H9 (cell line): ENCODE results near the gene GLDC. TPM values are rescaled to one million over a fixed set of nuclear protein-coding genes. Genes with fewer than 3 reads are reported as not detected.

ENCODE experiments used
- DNase-seq: peaks from one replicate; pipeline ENCODE4 v3.0.0-alpha.2; 2017
- H2AFZ ChIP-seq: one replicate; pipeline ENCODE4 v1.6.1; 2013; ENCODE audit warnings: mild to moderate bottlenecking, low read length, control low read depth, moderate library complexity
- H2AK5ac ChIP-seq: 2 replicates; pipeline ENCODE4 v1.6.1; 2013; ENCODE audit warnings: low read length, control low read depth, mixed read lengths; ENCODE audit not compliant: insufficient read length
- H2BK120ac ChIP-seq: one replicate; pipeline ENCODE4 v1.6.1; 2013; ENCODE audit warnings: low read depth, mild to moderate bottlenecking, low read length, control low read depth, inconsistent platforms; ENCODE audit not compliant: poor library complexity, severe bottlenecking
- H2BK12ac ChIP-seq: 2 replicates; pipeline ENCODE4 v1.6.1; 2013; ENCODE audit warnings: low read length, control low read depth, mixed read lengths, low read depth; ENCODE audit not compliant: insufficient read length
- H2BK15ac ChIP-seq: 2 replicates; pipeline ENCODE4 v1.6.1; 2013; ENCODE audit warnings: low read depth, low read length, control low read depth
- H2BK20ac ChIP-seq: one replicate; pipeline ENCODE4 v1.6.1; 2013; ENCODE audit warnings: low read depth, mild to moderate bottlenecking, low read length, control low read depth, inconsistent platforms; ENCODE audit not compliant: poor library complexity, severe bottlenecking
- H2BK5ac ChIP-seq: 2 replicates; pipeline ENCODE4 v1.6.1; 2013; ENCODE audit warnings: low read length, control low read depth, mixed read lengths; ENCODE audit not compliant: insufficient read length
- H3K14ac ChIP-seq: 2 replicates; pipeline ENCODE4 v1.6.1; 2013; ENCODE audit warnings: low read length, control low read depth; ENCODE audit not compliant: insufficient read depth
- H3K18ac ChIP-seq: 2 replicates; pipeline ENCODE4 v1.6.1; 2013; ENCODE audit warnings: low read depth, mild to moderate bottlenecking, mixed read lengths, low read length, control low read depth; ENCODE audit not compliant: insufficient read length
- H3K23ac ChIP-seq: 2 replicates; pipeline ENCODE4 v1.6.1; 2013; ENCODE audit warnings: low read length, control low read depth, mixed read lengths, low read depth; ENCODE audit not compliant: insufficient read length
- H3K23me2 ChIP-seq: 2 replicates; pipeline ENCODE4 v1.6.1; 2013; ENCODE audit warnings: low read depth, mild to moderate bottlenecking, mixed read lengths, low read length, control low read depth; ENCODE audit not compliant: insufficient read length, poor library complexity, severe bottlenecking
- H3K27ac ChIP-seq: 2 replicates; pipeline ENCODE4 v1.5.1; 2013; ENCODE audit warnings: low read length, control low read depth, mixed read lengths, low read depth; ENCODE audit not compliant: insufficient read length
- H3K27me3 ChIP-seq: 2 replicates; pipeline ENCODE4 v1.6.1; 2013; ENCODE audit warnings: low read length, control low read depth, inconsistent platforms; ENCODE audit not compliant: insufficient read depth
- H3K4ac ChIP-seq: 2 replicates; pipeline ENCODE4 v1.6.1; 2013; ENCODE audit warnings: low read depth, mild to moderate bottlenecking, control low read depth, inconsistent platforms, low read length, moderate library complexity
- H3K4me1 ChIP-seq: 2 replicates; pipeline ENCODE4 v1.6.1; 2013; ENCODE audit warnings: low read length, control low read depth, inconsistent platforms; ENCODE audit not compliant: insufficient read depth
- H3K4me2 ChIP-seq: 2 replicates; pipeline ENCODE4 v1.6.1; 2013; ENCODE audit warnings: low read length, control low read depth, mixed read lengths; ENCODE audit not compliant: insufficient read length, insufficient read depth
- H3K56ac ChIP-seq: 2 replicates; pipeline ENCODE4 v1.6.1; 2013; ENCODE audit warnings: low read depth, mild to moderate bottlenecking, mixed read lengths, low read length, control low read depth; ENCODE audit not compliant: insufficient read length
- H3K79me1 ChIP-seq: 2 replicates; pipeline ENCODE4 v1.6.1; 2013; ENCODE audit warnings: low read depth, mild to moderate bottlenecking, moderate library complexity, low read length, control low read depth, inconsistent platforms; ENCODE audit not compliant: insufficient read depth, poor library complexity, severe bottlenecking
- H3K79me2 ChIP-seq: 2 replicates; pipeline ENCODE4 v1.6.1; 2013; ENCODE audit warnings: low read length, control low read depth, inconsistent platforms; ENCODE audit not compliant: insufficient read depth
- H3K9ac ChIP-seq: 2 replicates; pipeline ENCODE4 v1.6.1; 2013; ENCODE audit warnings: low read length, control low read depth, mixed read lengths; ENCODE audit not compliant: insufficient read length; ENCODE audit errors: extremely low read depth
- H3K9me3 ChIP-seq: one replicate; pipeline ENCODE4 v1.6.1; 2013; ENCODE audit warnings: low read depth, low read length, inconsistent platforms; ENCODE audit not compliant: control insufficient read depth
- H3T11ph ChIP-seq: one replicate; pipeline ENCODE4 v1.6.1; 2013; ENCODE audit warnings: mild to moderate bottlenecking, low read length, control low read depth, inconsistent platforms
- H4K20me1 ChIP-seq: one replicate; pipeline ENCODE4 v1.6.1; 2013; ENCODE audit not compliant: control insufficient read depth, insufficient read length, insufficient read depth
- H4K5ac ChIP-seq: 2 replicates; pipeline ENCODE4 v1.6.1; 2013; ENCODE audit warnings: low read depth, mild to moderate bottlenecking, mixed read lengths, low read length, control low read depth; ENCODE audit not compliant: insufficient read length
- H4K8ac ChIP-seq: replicated peaks from 2 replicates; pipeline ENCODE4 v1.6.1; 2013; ENCODE audit warnings: low read length, control low read depth, mixed read lengths, low read depth; ENCODE audit not compliant: insufficient read length
- H4K91ac ChIP-seq: 2 replicates; pipeline ENCODE4 v1.6.1; 2013; ENCODE audit warnings: low read depth, mild to moderate bottlenecking, moderate library complexity, mixed read lengths, low read length, control low read depth; ENCODE audit not compliant: insufficient read length
- H3K27ac Mint-ChIP-seq, 3 experiments: 2 replicates in 2 of 3; 3 replicates in 1 of 3; pipeline ENCODE4 v1.8.0; 2020 to 2021; ENCODE audit warnings: mixed read lengths in 3 of 3, mild to moderate bottlenecking in 1 of 3, moderate library complexity in 1 of 3
- H3K27me3 Mint-ChIP-seq: 2 replicates; pipeline ENCODE4 v1.8.0; 2021; ENCODE audit warnings: low read depth, mild to moderate bottlenecking, moderate library complexity, mixed read lengths
- H3K36me3 Mint-ChIP-seq, 3 experiments: 2 replicates in 2 of 3; 3 replicates in 1 of 3; pipeline ENCODE4 v1.8.0; 2020 to 2021; ENCODE audit warnings: low read depth in 3 of 3, mixed read lengths in 3 of 3; ENCODE audit not compliant: insufficient read depth in 1 of 3
- H3K4me1 Mint-ChIP-seq, 2 experiments: 2 replicates each; pipeline ENCODE4 v1.8.0; 2020; ENCODE audit warnings: mixed read lengths in 2 of 2
- H3K4me3 Mint-ChIP-seq, 2 experiments: 2 replicates in 1 of 2; 3 replicates in 1 of 2; pipeline ENCODE4 v1.8.0; 2020 to 2021; ENCODE audit warnings: mild to moderate bottlenecking in 2 of 2, mixed read lengths in 2 of 2, moderate library complexity in 1 of 2
- H3K9me3 Mint-ChIP-seq, 2 experiments: 2 replicates in 1 of 2; 3 replicates in 1 of 2; pipeline ENCODE4 v1.8.0; 2020; ENCODE audit warnings: mild to moderate bottlenecking in 2 of 2, mixed read lengths in 2 of 2, moderate library complexity in 1 of 2
- WGBS: extraction: QIAGEN DNeasy Blood & Tissue Kit; methylation state at CpG from one replicate; pipeline ENCODE4 v1.1.7; 2013; ENCODE audit warnings: missing lambda C conversion rate, low lambda C conversion rate, mixed read lengths; ENCODE audit not compliant: insufficient read length; ENCODE audit errors: extremely low coverage; 5-methylcytosine and 5-hydroxymethylcytosine counted together
- total RNA-seq: library from RNA; stranded (reverse); gene quantifications from 2 replicates; pipeline ENCODE4 v1.2.1, GENCODE V29; 2021
- TF ChIP-seq, protein P1 (sequence below): fragments of 200-600 bp; sonication (generic); conservative IDR thresholded peaks from 3 replicates; pipeline ENCODE4 v1.8.0; 2021; ENCODE audit warnings: antibody characterized with exemption, mild to moderate bottlenecking

Gene GLDC
- total RNA-seq, 1 experiment from 2014 or later, result 74.4 TPM

DNA sequence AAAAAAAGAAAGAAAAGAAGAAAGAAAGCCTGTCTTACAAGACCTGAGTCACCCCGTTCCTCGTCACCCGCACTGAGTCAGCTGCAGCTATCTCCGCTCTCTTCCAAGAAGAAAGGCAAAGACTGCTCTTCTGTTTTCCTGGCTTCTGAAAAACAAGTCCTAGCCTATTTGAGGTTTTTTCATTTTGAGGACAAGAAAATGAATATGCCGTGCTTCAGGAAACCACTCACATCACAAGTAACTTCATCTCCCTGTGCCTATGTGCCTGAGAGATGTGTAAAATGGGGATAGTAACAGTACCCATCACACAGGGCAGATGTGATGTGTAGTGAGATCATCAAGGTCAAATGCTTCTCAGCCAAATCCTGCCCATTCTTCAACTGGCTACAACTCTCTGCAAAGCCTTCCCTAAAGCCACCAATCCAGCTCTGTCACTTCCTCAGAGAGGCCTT, 78.4 kb downstream of the GLDC start:
- Mint-ChIP-seq H3K4me1 (no peaks in the 10 kb centered on the region), H3K36me3 (peaks cover 14 to 31% (median 15%) of the 10 kb centered on the region in 3 experiments), H3K4me3 (no peak overlapping the region), H3K27me3 (no peaks in the 10 kb centered on the region), H3K9me3 (no peaks in the 10 kb centered on the region), H3K27ac (peak overlapping the region in 1 of 3 experiments; percentile 58; a peak in 3 of 7 replicates)
- Histone ChIP-seq H3K23ac (no peak overlapping the region), H3K23me2 (no peaks in the 10 kb centered on the region), H3K27ac (no peak overlapping the region), H3K4me2 (no peak overlapping the region), H3K79me2 (no peaks in the 10 kb centered on the region), H2AK5ac (no peak overlapping the region), H3K4ac (no peak overlapping the region), H4K8ac (no peak overlapping the region), H4K20me1 (no peaks in the 10 kb centered on the region), H4K5ac (no peak overlapping the region), H3K14ac (no peak overlapping the region), H3K27me3 (no peaks in the 10 kb centered on the region; the same call in 1 of the 2 replicates), H3T11ph (no peak overlapping the region), H4K91ac (no peak overlapping the region), H3K9me3 (no peaks in the 10 kb centered on the region), H2BK5ac (no peak overlapping the region), H3K9ac (no peak overlapping the region), H3K4me1 (no peaks in the 10 kb centered on the region), H3K79me1 (no peaks in the 10 kb centered on the region), H2BK20ac (no peak overlapping the region), H2AFZ (no peak overlapping the region), H3K56ac (no peak overlapping the region), H2BK120ac (no peak overlapping the region), H3K18ac (no peak overlapping the region), H2BK12ac (no peak overlapping the region), H2BK15ac (no peak overlapping the region)
- TF ChIP-seq, protein P1, sequence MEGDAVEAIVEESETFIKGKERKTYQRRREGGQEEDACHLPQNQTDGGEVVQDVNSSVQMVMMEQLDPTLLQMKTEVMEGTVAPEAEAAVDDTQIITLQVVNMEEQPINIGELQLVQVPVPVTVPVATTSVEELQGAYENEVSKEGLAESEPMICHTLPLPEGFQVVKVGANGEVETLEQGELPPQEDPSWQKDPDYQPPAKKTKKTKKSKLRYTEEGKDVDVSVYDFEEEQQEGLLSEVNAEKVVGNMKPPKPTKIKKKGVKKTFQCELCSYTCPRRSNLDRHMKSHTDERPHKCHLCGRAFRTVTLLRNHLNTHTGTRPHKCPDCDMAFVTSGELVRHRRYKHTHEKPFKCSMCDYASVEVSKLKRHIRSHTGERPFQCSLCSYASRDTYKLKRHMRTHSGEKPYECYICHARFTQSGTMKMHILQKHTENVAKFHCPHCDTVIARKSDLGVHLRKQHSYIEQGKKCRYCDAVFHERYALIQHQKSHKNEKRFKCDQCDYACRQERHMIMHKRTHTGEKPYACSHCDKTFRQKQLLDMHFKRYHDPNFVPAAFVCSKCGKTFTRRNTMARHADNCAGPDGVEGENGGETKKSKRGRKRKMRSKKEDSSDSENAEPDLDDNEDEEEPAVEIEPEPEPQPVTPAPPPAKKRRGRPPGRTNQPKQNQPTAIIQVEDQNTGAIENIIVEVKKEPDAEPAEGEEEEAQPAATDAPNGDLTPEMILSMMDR, result no peak
- WGBS, result no CpG with 5 or more reads among the region's 5 CpGs
- DNase-seq, result no peak
